ENCODE results near the gene NCL.

DNA sequence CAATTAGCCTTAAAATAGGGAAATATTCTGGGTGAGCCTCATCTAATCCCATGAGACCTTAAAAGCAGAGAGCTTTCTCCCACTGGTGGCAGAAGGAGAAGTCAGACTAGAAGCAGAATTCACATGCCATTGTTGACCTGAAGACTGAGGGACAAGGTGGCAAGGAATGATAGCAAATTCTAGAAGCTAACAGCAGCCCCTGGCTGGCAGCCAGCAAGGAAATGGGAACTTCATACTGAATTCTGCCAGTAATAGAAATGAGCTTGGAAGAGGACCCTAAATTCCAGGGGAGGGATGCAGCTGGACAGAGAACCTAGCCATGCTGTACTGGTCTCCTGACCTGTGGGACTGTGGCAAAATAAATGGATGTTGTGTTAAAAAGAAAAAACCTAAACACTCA is 49.3 kb downstream of the NCL start:
- TF ChIP-seq, protein P1, sequence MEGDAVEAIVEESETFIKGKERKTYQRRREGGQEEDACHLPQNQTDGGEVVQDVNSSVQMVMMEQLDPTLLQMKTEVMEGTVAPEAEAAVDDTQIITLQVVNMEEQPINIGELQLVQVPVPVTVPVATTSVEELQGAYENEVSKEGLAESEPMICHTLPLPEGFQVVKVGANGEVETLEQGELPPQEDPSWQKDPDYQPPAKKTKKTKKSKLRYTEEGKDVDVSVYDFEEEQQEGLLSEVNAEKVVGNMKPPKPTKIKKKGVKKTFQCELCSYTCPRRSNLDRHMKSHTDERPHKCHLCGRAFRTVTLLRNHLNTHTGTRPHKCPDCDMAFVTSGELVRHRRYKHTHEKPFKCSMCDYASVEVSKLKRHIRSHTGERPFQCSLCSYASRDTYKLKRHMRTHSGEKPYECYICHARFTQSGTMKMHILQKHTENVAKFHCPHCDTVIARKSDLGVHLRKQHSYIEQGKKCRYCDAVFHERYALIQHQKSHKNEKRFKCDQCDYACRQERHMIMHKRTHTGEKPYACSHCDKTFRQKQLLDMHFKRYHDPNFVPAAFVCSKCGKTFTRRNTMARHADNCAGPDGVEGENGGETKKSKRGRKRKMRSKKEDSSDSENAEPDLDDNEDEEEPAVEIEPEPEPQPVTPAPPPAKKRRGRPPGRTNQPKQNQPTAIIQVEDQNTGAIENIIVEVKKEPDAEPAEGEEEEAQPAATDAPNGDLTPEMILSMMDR (conservative IDR thresholded peaks at IDR 0.05), result no peak
- TF ChIP-seq EZH2 (IDR thresholded peaks at IDR 0.05; ENCODE audit: low read depth), result no peak

Measured in PC-9 (cell line).